Measurements from ENCODE around the gene GPHN.

- TF ChIP-seq EZH2 (IDR thresholded peaks at IDR 0.05; ENCODE audit: low read length) (no peak), CTCF (optimal IDR thresholded peaks at IDR 0.05 in 1 of 3, IDR thresholded peaks at IDR 0.05 in 1 of 3, conservative IDR thresholded peaks at IDR 0.05 in 1 of 3; ENCODE audit: extremely low read depth in 1 of 3, insufficient read depth in 2 of 3, low read length in 3 of 3) (no peak)
Observed at GRCh38 chr14:67059596-67059995, 551.6 kb downstream of the GPHN start.
